22Rv1 (cell line): ENCODE results near the gene EVX1.

Source experiments
- CTCF ChIP-seq: fragments of 450-650 bp; IDR thresholded peaks from 2 replicates; pipeline ENCODE4 v1.5.1; 2017; ENCODE audit warnings: mild to moderate bottlenecking
- ZFX ChIP-seq: fragments of 450-650 bp; IDR thresholded peaks from 2 replicates; pipeline ENCODE4 v1.6.1; 2017; ENCODE audit warnings: antibody characterized with exemption, borderline replicate concordance

- TF ChIP-seq ZFX (no peak), CTCF (no peak)
Observed at GRCh38 chr7:27214239-27214950, 28.2 kb upstream of the EVX1 start.
